SK-N-SH treated with all-trans-retinoic acid at 6 μM for 48 hours (cell line): ENCODE measurements around the gene SYCE1.
"Not testable (repeated sequence)": the region's sequence is repeated elsewhere in the genome, so short reads cannot be mapped to it uniquely, and the experiment has no call there.

ENCODE experiments used
- ATAC-seq: fragments of 200-7000 bp; cut with Tn5 transposase; 3 replicates; pipeline ENCODE4 v1.9.1; 2020; ENCODE audit warnings: mild to moderate bottlenecking, moderate library complexity
- ARNTL ChIP-seq: fragments of 450-650 bp; formaldehyde crosslinking; IDR thresholded peaks from 2 replicates; pipeline ENCODE4 v1.5.0; 2020; ENCODE audit warnings: low read depth, mild to moderate bottlenecking, moderate library complexity, borderline replicate concordance
- CREB5 ChIP-seq: fragments of 250-450 bp; sonication (Bioruptor Pico); IDR thresholded peaks from 2 replicates; pipeline ENCODE4 v1.5.1; 2020; ENCODE audit warnings: low read depth, mild to moderate bottlenecking, moderate library complexity
- CSDC2 ChIP-seq: fragments of 250-450 bp; sonication (Bioruptor Pico); IDR thresholded peaks from 2 replicates; pipeline ENCODE4 v1.5.0; 2020; ENCODE audit warnings: mild to moderate bottlenecking, moderate library complexity
- CSRNP3 ChIP-seq: fragments of 250-450 bp; sonication (Bioruptor Pico); IDR thresholded peaks from 2 replicates; pipeline ENCODE4 v1.5.1; 2021; ENCODE audit warnings: mild to moderate bottlenecking, moderate library complexity
- ESRRG ChIP-seq: fragments of 250-450 bp; sonication (Bioruptor Pico); IDR thresholded peaks from 2 replicates; pipeline ENCODE4 v1.6.1; 2021; ENCODE audit warnings: mild to moderate bottlenecking
- GLIS3 ChIP-seq: fragments of 250-450 bp; sonication (Bioruptor Pico); IDR thresholded peaks from 2 replicates; pipeline ENCODE4 v1.5.0; 2020; ENCODE audit warnings: mild to moderate bottlenecking, moderate library complexity
- ISL1 ChIP-seq: fragments of 250-450 bp; sonication (Bioruptor Pico); IDR thresholded peaks from 2 replicates; pipeline ENCODE4 v2.1.2; 2022; ENCODE audit warnings: mild to moderate bottlenecking, moderate library complexity
- OSR1 ChIP-seq: fragments of 250-450 bp; sonication (Bioruptor Pico); IDR thresholded peaks from 2 replicates; pipeline ENCODE4 v1.8.0; 2022; ENCODE audit warnings: moderate library complexity, mild to moderate bottlenecking, inconsistent platforms
- PPARA ChIP-seq: fragments of 250-450 bp; sonication (Bioruptor Pico); IDR thresholded peaks from 2 replicates; pipeline ENCODE4 v1.5.0; 2020; ENCODE audit warnings: mild to moderate bottlenecking, borderline replicate concordance
- RARB ChIP-seq: fragments of 250-450 bp; sonication (Bioruptor Pico); IDR thresholded peaks from 2 replicates; pipeline ENCODE4 v1.8.0; 2021; ENCODE audit warnings: mild to moderate bottlenecking, moderate library complexity
- SNAI2 ChIP-seq: fragments of 250-450 bp; sonication (Bioruptor Pico); IDR thresholded peaks from 2 replicates; pipeline ENCODE4 v1.5.0; 2020; ENCODE audit warnings: mild to moderate bottlenecking, moderate library complexity
- TCF4 ChIP-seq: fragments of 250-450 bp; sonication (Bioruptor Pico); IDR thresholded peaks from 2 replicates; pipeline ENCODE4 v1.8.0; 2021; ENCODE audit warnings: mild to moderate bottlenecking, moderate library complexity, borderline replicate concordance
- TOX ChIP-seq: fragments of 250-450 bp; sonication (Bioruptor Pico); IDR thresholded peaks from 2 replicates; pipeline ENCODE4 v1.8.0; 2021; ENCODE audit warnings: mild to moderate bottlenecking, moderate library complexity, borderline replicate concordance
- TSHZ2 ChIP-seq: fragments of 250-450 bp; sonication (Bioruptor Pico); IDR thresholded peaks from 2 replicates; pipeline ENCODE4 v1.5.0; 2020; ENCODE audit warnings: mild to moderate bottlenecking, moderate library complexity
- ZFP3 ChIP-seq: fragments of 250-450 bp; sonication (Bioruptor Pico); IDR thresholded peaks from 2 replicates; pipeline ENCODE4 v1.5.0; 2020; ENCODE audit warnings: mild to moderate bottlenecking, moderate library complexity
- ZFP30 ChIP-seq: fragments of 450-650 bp; formaldehyde crosslinking; IDR thresholded peaks from 2 replicates; pipeline ENCODE4 v1.5.0; 2022; ENCODE audit warnings: mild to moderate bottlenecking, moderate library complexity
- ZNF565 ChIP-seq: fragments of 450-650 bp; formaldehyde crosslinking; conservative IDR thresholded peaks from 2 replicates; pipeline ENCODE4 v1.5.0; 2020; ENCODE audit warnings: low read depth, mild to moderate bottlenecking, moderate library complexity
- ZNF70 ChIP-seq: fragments of 450-650 bp; formaldehyde crosslinking; IDR thresholded peaks from 2 replicates; pipeline ENCODE4 v1.5.0; 2020; ENCODE audit warnings: mild to moderate bottlenecking, moderate library complexity
- ZNF8 ChIP-seq: fragments of 450-650 bp; formaldehyde crosslinking; IDR thresholded peaks from 2 replicates; pipeline ENCODE4 v1.5.0; 2020; ENCODE audit warnings: mild to moderate bottlenecking, moderate library complexity
- TF ChIP-seq, protein P1 (sequence below): fragments of 250-450 bp; sonication (Bioruptor Pico); IDR thresholded peaks from 2 replicates; pipeline ENCODE4 v1.8.0; 2021; ENCODE audit warnings: low read depth, mild to moderate bottlenecking, moderate library complexity, borderline replicate concordance

Gene SYCE1

DNA sequence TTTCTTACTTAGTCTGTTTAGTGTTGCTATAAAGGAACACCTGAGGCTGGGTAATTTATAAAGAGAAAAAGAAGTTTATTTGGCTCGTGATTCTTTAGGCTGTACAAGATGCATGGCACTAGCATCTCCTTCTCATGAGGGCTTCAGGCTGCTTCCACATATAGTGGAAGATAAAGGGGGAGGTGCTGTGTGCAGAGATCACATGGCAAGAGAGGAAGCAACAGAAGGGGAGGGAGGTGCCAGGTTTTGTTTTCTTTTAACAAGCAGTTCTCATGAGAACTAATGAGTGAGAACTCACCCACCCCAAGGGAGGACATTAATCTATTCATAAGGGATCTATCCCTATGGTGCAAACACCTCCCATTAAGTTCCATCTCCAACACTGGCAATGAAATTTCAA lies 20.9 kb downstream of the SYCE1 start (continued):
- TF ChIP-seq CREB5 (CRISPR knock-in tag) (no peak), ZNF565 (CRISPR knock-in tag) (no peak), TCF4 (CRISPR knock-in tag) (no peak), SNAI2 (CRISPR knock-in tag) (no peak), ZNF8 (CRISPR knock-in tag) (no peak), TOX (no peak), ZFP3 (CRISPR knock-in tag) (no peak), ARNTL (no peak), RARB (CRISPR knock-in tag) (no peak), CSDC2 (no peak), ZFP30 (CRISPR knock-in tag) (no peak), ESRRG (no peak)

GRCh38 chr10:133541441-133541975 lies 23.9 kb downstream of the SYCE1 start:
- not testable (repeated sequence) for ATAC-seq

DNA sequence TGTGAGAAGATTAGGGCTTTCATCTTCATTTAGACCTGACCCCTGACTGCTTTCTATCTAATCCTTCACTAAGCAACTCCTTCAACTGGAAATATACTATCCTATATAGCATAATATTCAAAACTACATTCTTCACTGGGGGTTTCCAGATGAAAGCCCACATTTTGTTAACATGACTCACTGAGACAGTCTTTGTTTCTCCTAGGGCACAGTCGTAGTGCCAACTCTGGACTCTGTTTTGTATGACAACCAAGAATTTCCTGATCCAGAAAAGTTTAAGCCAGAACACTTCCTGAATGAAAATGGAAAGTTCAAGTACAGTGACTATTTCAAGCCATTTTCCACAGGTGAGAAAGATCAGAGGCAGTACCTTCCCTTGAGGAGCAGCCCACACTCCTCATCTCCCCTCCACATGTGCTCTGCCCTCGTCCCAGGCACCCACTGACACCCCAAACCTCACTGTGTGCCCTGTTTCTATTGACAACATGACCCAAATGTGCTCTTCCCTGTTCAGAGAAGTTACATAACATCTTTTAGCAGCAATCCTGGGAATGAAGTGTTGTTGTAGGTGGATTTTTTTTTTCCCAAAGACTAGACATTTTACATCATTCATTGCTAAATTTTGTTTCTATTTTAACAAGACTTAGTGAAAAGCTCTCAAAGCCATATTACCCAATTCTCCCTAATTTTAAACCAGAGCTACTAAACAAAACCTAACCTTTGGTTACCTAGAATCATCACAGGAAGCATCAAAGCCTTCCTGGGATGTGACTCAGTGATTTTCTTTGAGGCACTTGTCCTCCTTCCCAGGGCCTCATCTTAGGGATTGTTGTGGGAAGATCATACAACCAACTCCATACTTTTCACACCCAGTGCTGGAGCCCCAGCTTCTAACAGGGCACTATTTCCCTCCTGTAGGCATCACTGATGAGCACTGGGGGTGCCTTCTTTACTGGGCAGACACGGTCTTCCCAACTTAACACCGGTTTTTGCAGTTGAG lies 27.5 kb downstream of the SYCE1 start:
- no peak for ATAC-seq

More for the DNA sequence above, 27.5 kb downstream of the SYCE1 start:
- TF ChIP-seq TSHZ2 (CRISPR knock-in tag), result no peak
- TF ChIP-seq, protein P1, sequence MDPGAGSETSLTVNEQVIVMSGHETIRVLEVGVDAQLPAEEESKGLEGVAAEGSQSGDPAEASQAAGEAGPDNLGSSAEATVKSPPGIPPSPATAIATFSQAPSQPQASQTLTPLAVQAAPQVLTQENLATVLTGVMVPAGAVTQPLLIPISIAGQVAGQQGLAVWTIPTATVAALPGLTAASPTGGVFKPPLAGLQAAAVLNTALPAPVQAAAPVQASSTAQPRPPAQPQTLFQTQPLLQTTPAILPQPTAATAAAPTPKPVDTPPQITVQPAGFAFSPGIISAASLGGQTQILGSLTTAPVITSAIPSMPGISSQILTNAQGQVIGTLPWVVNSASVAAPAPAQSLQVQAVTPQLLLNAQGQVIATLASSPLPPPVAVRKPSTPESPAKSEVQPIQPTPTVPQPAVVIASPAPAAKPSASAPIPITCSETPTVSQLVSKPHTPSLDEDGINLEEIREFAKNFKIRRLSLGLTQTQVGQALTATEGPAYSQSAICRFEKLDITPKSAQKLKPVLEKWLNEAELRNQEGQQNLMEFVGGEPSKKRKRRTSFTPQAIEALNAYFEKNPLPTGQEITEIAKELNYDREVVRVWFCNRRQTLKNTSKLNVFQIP (CRISPR knock-in tag), result no peak
- no peak for TF ChIP-seq GLIS3 (CRISPR knock-in tag)
- TF ChIP-seq PPARA, result no peak
- TF ChIP-seq TOX, result no peak
- no peak for TF ChIP-seq ZNF70
- no peak for TF ChIP-seq CSRNP3
- TF ChIP-seq ARNTL, result no peak
- TF ChIP-seq CSDC2, result no peak
- TF ChIP-seq ZFP3 (CRISPR knock-in tag), result no peak
- no peak for TF ChIP-seq ISL1 (CRISPR knock-in tag)
- TF ChIP-seq CREB5 (CRISPR knock-in tag), result no peak
- no peak for TF ChIP-seq ZNF8 (CRISPR knock-in tag)
- no peak for TF ChIP-seq OSR1 (CRISPR knock-in tag)
